H1 (cell line): Measurements from ENCODE around the gene FCRL2. TPM values are rescaled to one million over a fixed set of nuclear protein-coding genes. Genes with fewer than 3 reads are reported as not detected.

ENCODE experiments used
- ASH2L ChIP-seq: fragments of 200-600, 300-600 bp; sonication (generic); IDR thresholded peaks from one replicate; pipeline ENCODE4 v1.7.1; 2017; ENCODE audit warnings: low read length
- MAFK ChIP-seq: IDR thresholded peaks from 2 replicates; pipeline ENCODE4 v1.6.1; 2012; ENCODE audit warnings: low read depth, mild to moderate bottlenecking, improper control_type of control experiment, low read length
- POLR2A ChIP-seq, 2 experiments: IDR thresholded peaks; 1 replicate in 1 of 2; 2 replicates in 1 of 2; pipeline ENCODE4 v1.6.1; 2011; ENCODE audit warnings: low read depth in 2 of 2, low read length in 2 of 2, mild to moderate bottlenecking in 2 of 2; ENCODE audit errors: control extremely low read depth in 1 of 2
- SIX5 ChIP-seq: IDR thresholded peaks from 2 replicates; pipeline ENCODE4 v1.6.1; 2011; ENCODE audit warnings: mild to moderate bottlenecking, low read depth, low read length
- polyA plus RNA-seq, 7 experiments: library from polyadenylated mRNA; depleted of rRNA in 3 of 7; stranded (reverse) in 5 of 7; unstranded in 2 of 7; fragments of >200 nt in 5 of 7; fragments of 200-250 nt in 2 of 7; gene quantifications; 1 replicate in 5 of 7; 2 replicates in 1 of 7; 4 replicates in 1 of 7; pipeline versions ENCODE4 v1.2.1 to v1.2.3, GENCODE V29; 2011 to 2013; ENCODE audit warnings: missing spikeins in 2 of 7, mixed read lengths in 2 of 7
- total RNA-seq: library from RNA; stranded (reverse); fragmentation: NEBNext Ultra II Directional; extraction: Animal tissue kit (Norgen Biotek cat#: 25700); gene quantifications from 2 replicates; pipeline ENCODE4 v1.2.1, GENCODE V29; 2021

Gene FCRL2
- total and polyA plus RNA-seq, 2 of the 8 experiments (the other 6 are each of a cell fraction or from before 2014, with no cell fraction given) = not detected

- no peak for TF ChIP-seq MAFK
- TF ChIP-seq SIX5 = no peak
- TF ChIP-seq POLR2A (IDR thresholded peaks at IDR 0.05; ENCODE audit: control extremely low read depth in 1 of 2, low read depth in 2 of 2, low read length in 2 of 2) = no peak
- TF ChIP-seq ASH2L = no peak
- TF ChIP-seq, all 59 proteins: peak for 0
These were observed 43.4 kb upstream of the FCRL2 start (continued) for GRCh38 chr1:157820299-157820698.
